ENCODE results near the gene PTDSS2.
A peak's percentile ranks its signal among the peaks of the same experiment; 100 is the strongest.

PTDSS2 gene

DNA sequence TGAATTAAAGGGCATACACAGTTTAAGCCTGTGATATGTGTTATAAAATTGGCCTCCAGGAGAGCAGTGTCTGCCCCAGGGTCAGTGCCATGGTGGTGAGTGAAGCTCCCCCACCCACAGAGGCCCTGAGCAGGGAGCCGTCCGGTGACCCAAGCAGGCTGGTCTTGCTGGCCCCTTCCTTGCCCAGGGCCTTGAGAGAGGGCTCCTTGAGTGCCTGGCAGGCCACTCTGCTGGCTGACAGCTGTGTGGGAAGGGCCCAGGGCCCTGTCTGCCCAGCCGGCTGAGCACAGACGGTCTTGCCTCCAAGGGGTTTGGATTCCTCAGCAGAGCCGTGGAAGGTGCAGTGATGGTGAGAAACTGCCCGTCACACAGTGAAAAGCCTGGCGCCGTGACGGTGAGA lies 25.9 kb downstream of the PTDSS2 start:
- Mint-ChIP-seq H3K4me1 (no peaks in the 10 kb centered on the region), H3K27ac (no peak overlapping the region), H3K4me3 (no peak overlapping the region), H3K9me3 (no peaks in the 10 kb centered on the region), H3K36me3 (peaks cover 7% of the 10 kb centered on the region)
- no peak for ATAC-seq
- DNase-seq (ENCODE audit: low spot score in 2 of 2), result no peak

DNA sequence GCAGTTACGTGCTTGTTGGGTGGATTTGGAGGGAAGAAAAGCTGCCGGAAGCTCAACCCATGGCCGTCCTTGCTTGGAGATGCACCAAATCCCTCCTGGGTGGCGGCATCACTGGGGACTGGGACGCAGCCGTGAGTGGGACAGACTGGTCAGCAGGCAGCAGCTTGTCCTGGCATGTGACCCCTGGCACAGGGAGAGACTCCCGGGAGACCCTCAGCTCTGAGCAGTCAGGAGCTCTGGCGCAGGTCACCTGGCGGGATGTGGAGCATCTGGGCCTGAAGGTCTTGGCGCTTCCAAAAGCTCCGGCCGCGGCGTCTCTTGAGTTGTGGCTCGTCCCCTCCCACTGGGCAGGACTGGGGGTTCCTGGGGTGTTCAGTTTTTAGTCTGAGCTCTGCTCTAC lies 26.3 kb downstream of the PTDSS2 start:
- H3K4me3 Mint-ChIP-seq, result no peak overlapping the region
- H3K4me1 Mint-ChIP-seq, result no peaks in the 10 kb centered on the region
- no peak for DNase-seq (ENCODE audit: low spot score in 2 of 2)
- H3K27ac Mint-ChIP-seq, result no peak overlapping the region
- no peaks in the 10 kb centered on the region for H3K9me3 Mint-ChIP-seq
- no peak for ATAC-seq
- peaks cover 7% of the 10 kb centered on the region for H3K36me3 Mint-ChIP-seq

DNA sequence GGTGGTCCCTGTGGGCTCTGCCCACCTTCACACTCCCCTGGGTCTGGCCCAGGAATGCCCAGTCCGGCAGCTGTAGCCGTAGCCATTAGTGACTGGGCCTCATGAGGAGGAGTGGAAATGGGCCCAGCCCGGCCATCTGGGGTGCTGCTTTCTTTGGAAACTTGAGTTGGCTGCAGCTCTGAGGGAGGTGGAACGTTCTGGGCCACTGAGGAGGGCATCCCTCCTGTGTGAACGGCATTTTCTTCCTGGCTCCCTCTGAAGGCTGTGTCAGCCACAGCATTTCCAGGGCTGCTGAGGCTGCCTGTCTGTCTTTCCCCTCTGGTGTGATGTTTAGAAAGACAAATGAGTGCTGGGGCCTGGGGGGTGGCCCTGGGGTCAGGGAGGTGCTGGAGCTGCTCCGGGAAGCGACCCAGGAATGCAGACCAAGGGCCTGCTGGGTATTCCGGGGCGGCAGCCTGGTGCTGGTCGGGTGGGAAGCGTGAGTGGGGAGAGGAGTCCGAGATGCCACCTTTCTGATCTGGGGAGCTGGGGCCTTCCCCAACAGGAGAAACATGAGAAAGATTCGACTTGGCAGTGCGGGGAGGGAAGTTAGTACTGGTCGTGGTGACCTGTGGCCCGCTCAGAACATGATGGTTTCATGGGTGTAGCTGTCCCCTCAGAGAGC lies 27.1 kb downstream of the PTDSS2 start:
- DNase-seq (ENCODE audit: low spot score in 2 of 2) (no peak), ATAC-seq (no peak)
- peaks cover 7% of the 10 kb centered on the region for H3K36me3 Mint-ChIP-seq
- no peaks in the 10 kb centered on the region for H3K9me3 Mint-ChIP-seq
- H3K27ac Mint-ChIP-seq, result no peak overlapping the region
- no peak overlapping the region for H3K4me3 Mint-ChIP-seq
- H3K4me1 Mint-ChIP-seq, result no peaks in the 10 kb centered on the region

- Mint-ChIP-seq H3K4me1 (no peaks in the 10 kb centered on the region), H3K4me3 (no peak overlapping the region), H3K9me3 (no peaks in the 10 kb centered on the region), H3K36me3 (no peaks in the 10 kb centered on the region), H3K27ac (no peak overlapping the region)
- ATAC-seq, result no peak
- DNase-seq (ENCODE audit: low spot score in 2 of 2), result no peak
Observed at GRCh38 chr11:479311-479710, 29.2 kb downstream of the PTDSS2 start.

- no peak overlapping the region for H3K27ac Mint-ChIP-seq
- no peak for DNase-seq (ENCODE audit: low spot score in 2 of 2)
- H3K4me3 Mint-ChIP-seq, result no peak overlapping the region
- no peak for ATAC-seq
- no peaks in the 10 kb centered on the region for H3K36me3 Mint-ChIP-seq
- H3K9me3 Mint-ChIP-seq, result no peaks in the 10 kb centered on the region
- no peaks in the 10 kb centered on the region for H3K4me1 Mint-ChIP-seq
Observed at GRCh38 chr11:484616-485015, 34.5 kb downstream of the PTDSS2 start.

- DNase-seq (ENCODE audit: low spot score in 2 of 2) (no peak), ATAC-seq (no peak)
- Mint-ChIP-seq H3K4me3 (no peak overlapping the region), H3K9me3 (no peaks in the 10 kb centered on the region), H3K36me3 (no peaks in the 10 kb centered on the region), H3K27ac (no peak overlapping the region), H3K4me1 (no peaks in the 10 kb centered on the region)
Observed at GRCh38 chr11:486189-486588, 36.1 kb downstream of the PTDSS2 start.

DNA sequence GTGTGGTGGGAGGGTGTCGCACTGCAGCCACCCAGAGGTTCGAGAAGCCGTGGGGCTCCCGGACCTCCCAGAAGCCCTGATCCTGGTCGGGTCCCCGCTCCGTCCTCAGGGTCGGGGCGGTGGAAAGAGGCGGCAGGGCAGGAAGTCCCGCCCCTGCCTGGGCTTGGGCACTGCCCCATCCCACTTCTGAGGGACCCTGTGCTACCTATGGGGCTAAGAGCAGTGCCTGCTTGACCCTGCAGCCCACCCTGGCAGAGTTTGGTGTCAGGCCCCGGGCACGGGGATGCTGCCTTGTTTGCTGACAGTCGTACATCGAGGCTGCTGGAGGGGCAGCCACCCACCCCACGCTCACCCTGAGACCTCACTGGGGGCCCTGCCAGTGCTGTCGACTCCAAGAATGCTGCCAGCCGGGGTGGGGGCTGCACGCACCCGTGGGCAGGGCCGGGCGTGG lies 37.5 kb downstream of the PTDSS2 start:
- Mint-ChIP-seq H3K4me1 (no peaks in the 10 kb centered on the region), H3K9me3 (no peaks in the 10 kb centered on the region)

DNA sequence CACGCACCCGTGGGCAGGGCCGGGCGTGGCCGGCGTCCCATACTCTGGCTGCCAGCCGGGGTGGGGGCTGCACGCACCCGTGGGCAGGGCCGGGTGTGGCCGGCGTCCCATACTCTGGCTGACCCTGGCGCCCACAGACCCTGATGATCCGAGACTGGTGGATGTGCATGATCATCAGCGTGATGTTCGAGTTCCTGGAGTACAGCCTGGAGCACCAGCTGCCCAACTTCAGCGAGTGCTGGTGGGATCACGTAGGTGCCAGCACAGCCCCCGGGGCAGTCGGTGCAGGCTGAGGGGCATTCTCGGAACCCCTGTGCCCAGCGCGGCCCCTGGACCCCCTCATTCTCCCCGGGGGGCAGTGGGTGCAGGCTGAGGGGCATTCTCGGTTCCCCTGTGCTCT lies 38.0 kb downstream of the PTDSS2 start:
- ATAC-seq (no peak), DNase-seq (ENCODE audit: low spot score in 2 of 2) (no peak)
- no peaks in the 10 kb centered on the region for H3K9me3 Mint-ChIP-seq
- H3K27ac Mint-ChIP-seq, result no peak overlapping the region
- H3K36me3 Mint-ChIP-seq, result peaks cover 9% of the 10 kb centered on the region
- no peak overlapping the region for H3K4me3 Mint-ChIP-seq
- no peaks in the 10 kb centered on the region for H3K4me1 Mint-ChIP-seq

More for the DNA sequence above, 37.5 kb downstream of the PTDSS2 start:
- Mint-ChIP-seq H3K4me3 (no peak overlapping the region), H3K36me3 (peaks cover 4% of the 10 kb centered on the region), H3K27ac (no peak overlapping the region)
- ATAC-seq (no peak), DNase-seq (ENCODE audit: low spot score in 2 of 2) (no peak)

DNA sequence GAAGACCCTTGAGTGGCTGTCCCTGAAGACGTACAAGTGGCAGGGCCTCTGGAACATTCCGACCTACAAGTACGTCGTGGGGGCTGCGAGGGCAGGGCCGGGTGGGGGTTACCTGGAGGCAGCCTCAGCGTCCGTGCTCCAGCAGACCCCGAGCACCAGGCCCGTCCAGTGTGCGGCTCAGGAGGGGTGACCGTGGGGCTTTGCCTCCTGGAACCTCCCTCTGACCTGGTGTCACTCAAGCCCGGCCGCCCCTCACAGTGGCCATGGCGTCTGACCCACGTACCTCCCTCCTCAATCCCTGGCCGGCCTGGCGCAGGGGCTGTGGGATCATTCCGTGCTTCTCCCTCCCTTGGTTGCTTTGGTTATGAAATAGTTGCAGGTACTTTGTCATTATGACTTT lies 38.5 kb downstream of the PTDSS2 start:
- no peaks in the 10 kb centered on the region for H3K4me1 Mint-ChIP-seq
- H3K36me3 Mint-ChIP-seq, result peaks cover 9% of the 10 kb centered on the region
- DNase-seq (ENCODE audit: low spot score in 2 of 2), result no peak
- H3K9me3 Mint-ChIP-seq, result no peaks in the 10 kb centered on the region
- no peak for ATAC-seq
- H3K4me3 Mint-ChIP-seq, result no peak overlapping the region
- no peak overlapping the region for H3K27ac Mint-ChIP-seq

GRCh38 chr11:488992-489391 lies 38.9 kb downstream of the PTDSS2 start:
- no peaks in the 10 kb centered on the region for H3K9me3 Mint-ChIP-seq
- H3K27ac Mint-ChIP-seq, result no peak overlapping the region
- DNase-seq (ENCODE audit: low spot score in 2 of 2), result no peak
- no peak overlapping the region for H3K4me3 Mint-ChIP-seq
- no peak for ATAC-seq
- H3K36me3 Mint-ChIP-seq, result peaks cover 9% of the 10 kb centered on the region
- no peaks in the 10 kb centered on the region for H3K4me1 Mint-ChIP-seq

GRCh38 chr11:489610-490185 lies 39.6 kb downstream of the PTDSS2 start:
- Mint-ChIP-seq H3K4me1 (no peaks in the 10 kb centered on the region), H3K27ac (no peak overlapping the region), H3K4me3 (no peak overlapping the region), H3K36me3 (peaks cover 15% of the 10 kb centered on the region), H3K9me3 (no peaks in the 10 kb centered on the region)
- ATAC-seq (no peak), DNase-seq (ENCODE audit: low spot score in 2 of 2) (no peak)

GRCh38 chr11:490186-490929 lies 40.3 kb downstream of the PTDSS2 start:
- H3K36me3 Mint-ChIP-seq, result peaks cover 19% of the 10 kb centered on the region
- no peak for DNase-seq (ENCODE audit: low spot score in 2 of 2)
- H3K27ac Mint-ChIP-seq, result no peak overlapping the region
- ATAC-seq, result peak; percentile 17
- H3K9me3 Mint-ChIP-seq, result no peaks in the 10 kb centered on the region
- H3K4me1 Mint-ChIP-seq, result no peaks in the 10 kb centered on the region
- no peak overlapping the region for H3K4me3 Mint-ChIP-seq

- DNase-seq (ENCODE audit: low spot score in 2 of 2), result no peak
- H3K36me3 Mint-ChIP-seq, result peaks cover 25% of the 10 kb centered on the region
- H3K4me1 Mint-ChIP-seq, result no peaks in the 10 kb centered on the region
- H3K27ac Mint-ChIP-seq, result no peak overlapping the region
- no peak overlapping the region for H3K4me3 Mint-ChIP-seq
- ATAC-seq, result peak; percentile 25
- no peaks in the 10 kb centered on the region for H3K9me3 Mint-ChIP-seq
Observed at GRCh38 chr11:490930-491260, 40.8 kb downstream of the PTDSS2 start.

- peaks cover 29% of the 10 kb centered on the region for H3K36me3 Mint-ChIP-seq
- peak overlapping the region; percentile 70 for H3K27ac Mint-ChIP-seq
- H3K4me1 Mint-ChIP-seq, result no peaks in the 10 kb centered on the region
- no peaks in the 10 kb centered on the region for H3K9me3 Mint-ChIP-seq
- no peak overlapping the region for H3K4me3 Mint-ChIP-seq
- ATAC-seq, result no peak
- DNase-seq (ENCODE audit: low spot score in 2 of 2), result no peak
Observed at GRCh38 chr11:491358-491757, 41.3 kb downstream of the PTDSS2 start.

- Mint-ChIP-seq H3K27ac (peak overlapping the region; percentile 70), H3K9me3 (no peaks in the 10 kb centered on the region), H3K4me3 (no peak overlapping the region), H3K36me3 (peaks cover 42% of the 10 kb centered on the region), H3K4me1 (peaks cover 8% of the 10 kb centered on the region)
- ATAC-seq (no peak), DNase-seq (ENCODE audit: low spot score in 2 of 2) (no peak)
Observed at GRCh38 chr11:492427-493226, 42.5 kb downstream of the PTDSS2 start.
